ENCODE measurements around the gene COL25A1. TPM values are rescaled to one million over a fixed set of nuclear protein-coding genes. Genes with fewer than 3 reads are reported as not detected.

Gene COL25A1
- total RNA-seq, 1 experiment from 2014 or later: 4.2 TPM

- Histone ChIP-seq H4K20me1 (ENCODE audit: control insufficient read depth, insufficient read depth, insufficient read length) (no peaks in the 10 kb centered on the region), H2BK120ac (ENCODE audit: low read depth, low read length, poor library complexity, severe bottlenecking) (no peak overlapping the region), H3T11ph (ENCODE audit: low read length) (no peak overlapping the region), H4K8ac (replicated peaks; ENCODE audit: insufficient read length, low read depth, low read length) (no peak overlapping the region), H2BK15ac (ENCODE audit: low read depth, low read length) (no peak overlapping the region), H4K5ac (ENCODE audit: insufficient read length, low read depth, low read length) (no peak overlapping the region), H3K4ac (ENCODE audit: low read depth, low read length) (no peak overlapping the region), H2AK5ac (ENCODE audit: insufficient read length, low read length) (no peak overlapping the region), H3K14ac (ENCODE audit: insufficient read depth, low read length) (no peak overlapping the region), H2BK5ac (ENCODE audit: insufficient read length, low read length) (no peak overlapping the region), H3K79me1 (ENCODE audit: insufficient read depth, low read depth, low read length, poor library complexity, severe bottlenecking) (no peaks in the 10 kb centered on the region), H3K4me1 (ENCODE audit: insufficient read depth, low read length) (no peaks in the 10 kb centered on the region), H3K23ac (ENCODE audit: insufficient read length, low read depth, low read length) (no peak overlapping the region), H3K56ac (ENCODE audit: insufficient read length, low read depth, low read length) (no peak overlapping the region), H3K4me2 (ENCODE audit: insufficient read depth, insufficient read length, low read length) (no peak overlapping the region), H3K79me2 (ENCODE audit: insufficient read depth, low read length) (no peaks in the 10 kb centered on the region), H4K91ac (ENCODE audit: insufficient read length, low read depth, low read length) (no peak overlapping the region), H2BK20ac (ENCODE audit: low read depth, low read length, poor library complexity, severe bottlenecking) (no peak overlapping the region), H2AFZ (ENCODE audit: low read length) (no peak overlapping the region), H3K9ac (ENCODE audit: extremely low read depth, insufficient read length, low read length) (no peak overlapping the region), H3K23me2 (ENCODE audit: insufficient read length, low read depth, low read length, poor library complexity, severe bottlenecking) (no peaks in the 10 kb centered on the region), H3K27ac (ENCODE audit: insufficient read length, low read depth, low read length) (no peak overlapping the region), H3K27me3 (ENCODE audit: insufficient read depth, low read length) (no peaks in the 10 kb centered on the region), H3K18ac (ENCODE audit: insufficient read length, low read depth, low read length) (no peak overlapping the region), H2BK12ac (ENCODE audit: insufficient read length, low read depth, low read length) (no peak overlapping the region), H3K9me3 (ENCODE audit: control insufficient read depth, low read depth, low read length) (no peaks in the 10 kb centered on the region)
- Mint-ChIP-seq H3K4me3 (no peak overlapping the region), H3K36me3 (ENCODE audit: insufficient read depth in 1 of 3, low read depth in 3 of 3) (no peaks in the 10 kb centered on the region), H3K4me1 (peaks cover 8 to 11% of the 10 kb centered on the region in 2 experiments; a peak in 2 of 4 replicates), H3K9me3 (no peaks in the 10 kb centered on the region), H3K27me3 (ENCODE audit: low read depth) (no peaks in the 10 kb centered on the region), H3K27ac (no peak overlapping the region)
- DNase-seq: no peak
- WGBS (ENCODE audit: extremely low coverage, insufficient read length, low lambda C conversion rate): no CpG with 5 or more reads among the region's 5 CpGs
- no peak for TF ChIP-seq CTCF (conservative IDR thresholded peaks at IDR 0.05)
Measured at GRCh38 chr4:108919226-108919893, 383.1 kb downstream of the COL25A1 start.
